WTC11 (cell line): ENCODE data around the gene SEL1L3.

Experiments used
- MAX ChIP-seq: sonication (generic); formaldehyde crosslinking; IDR thresholded peaks from 2 replicates; pipeline ENCODE4 v1.8.0; 2022; ENCODE audit warnings: mild to moderate bottlenecking, missing genetic modification reagents
- SP1 ChIP-seq: sonication (generic); formaldehyde crosslinking; conservative IDR thresholded peaks from 2 replicates; pipeline ENCODE4 v1.8.1; 2022; ENCODE audit warnings: missing genetic modification reagents
- TF ChIP-seq, protein P1 (sequence below): fragments of 200-600 bp; IDR thresholded peaks from 2 replicates; pipeline ENCODE4 v1.8.0; 2022; ENCODE audit warnings: antibody characterized with exemption

- no peak for TF ChIP-seq MAX (CRISPR knock-in tag)
- TF ChIP-seq SP1, result no peak
- TF ChIP-seq, protein P1, sequence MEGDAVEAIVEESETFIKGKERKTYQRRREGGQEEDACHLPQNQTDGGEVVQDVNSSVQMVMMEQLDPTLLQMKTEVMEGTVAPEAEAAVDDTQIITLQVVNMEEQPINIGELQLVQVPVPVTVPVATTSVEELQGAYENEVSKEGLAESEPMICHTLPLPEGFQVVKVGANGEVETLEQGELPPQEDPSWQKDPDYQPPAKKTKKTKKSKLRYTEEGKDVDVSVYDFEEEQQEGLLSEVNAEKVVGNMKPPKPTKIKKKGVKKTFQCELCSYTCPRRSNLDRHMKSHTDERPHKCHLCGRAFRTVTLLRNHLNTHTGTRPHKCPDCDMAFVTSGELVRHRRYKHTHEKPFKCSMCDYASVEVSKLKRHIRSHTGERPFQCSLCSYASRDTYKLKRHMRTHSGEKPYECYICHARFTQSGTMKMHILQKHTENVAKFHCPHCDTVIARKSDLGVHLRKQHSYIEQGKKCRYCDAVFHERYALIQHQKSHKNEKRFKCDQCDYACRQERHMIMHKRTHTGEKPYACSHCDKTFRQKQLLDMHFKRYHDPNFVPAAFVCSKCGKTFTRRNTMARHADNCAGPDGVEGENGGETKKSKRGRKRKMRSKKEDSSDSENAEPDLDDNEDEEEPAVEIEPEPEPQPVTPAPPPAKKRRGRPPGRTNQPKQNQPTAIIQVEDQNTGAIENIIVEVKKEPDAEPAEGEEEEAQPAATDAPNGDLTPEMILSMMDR, result no peak
These were observed 16.8 kb upstream of the SEL1L3 start for GRCh38 chr4:25879587-25879986.
